Large intestine (tissue), 3 donors: ENCODE results near the gene NR2E3. TPM values are rescaled to one million over a fixed set of nuclear protein-coding genes. Genes with fewer than 3 reads are reported as not detected.

Source experiments
- DNase-seq, 2 donors: peaks; one replicate each; pipeline versions ENCODE4 v3.0.0 to v3.0.0-alpha.2; 2013
- H3K27ac ChIP-seq: one replicate; pipeline ENCODE4 v1.5.1; 2013; ENCODE audit warnings: low read length
- H3K27me3 ChIP-seq: 2 replicates; pipeline ENCODE4 v1.6.1; 2013; ENCODE audit warnings: low read length; ENCODE audit not compliant: control insufficient read depth, insufficient read depth
- H3K36me3 ChIP-seq: 2 replicates; pipeline ENCODE4 v1.6.1; 2013; ENCODE audit warnings: low read length; ENCODE audit not compliant: control insufficient read depth, insufficient read depth
- H3K4me1 ChIP-seq: one replicate; pipeline ENCODE4 v1.6.1; 2013; ENCODE audit warnings: low read length; ENCODE audit not compliant: control insufficient read depth, insufficient read depth
- H3K4me3 ChIP-seq: one replicate; pipeline ENCODE4 v1.5.1; 2013; ENCODE audit warnings: low read length
- H3K9me3 ChIP-seq: one replicate; pipeline ENCODE4 v1.6.1; 2013; ENCODE audit warnings: mild to moderate bottlenecking, low read depth, low read length, moderate library complexity; ENCODE audit not compliant: control insufficient read depth
- WGBS: methylation state at CpG from one replicate; pipeline ENCODE4 v1.1.5; 2013; ENCODE audit warnings: low lambda C conversion rate; ENCODE audit not compliant: insufficient coverage; 5-methylcytosine and 5-hydroxymethylcytosine counted together
- polyA plus RNA-seq: library from polyadenylated mRNA; unstranded; fragments of 120-200 nt; gene quantifications from one replicate; pipeline ENCODE4 v1.2.1, GENCODE V29; 2013

NR2E3 gene
- polyA plus RNA-seq, 1 donor: 0.54 TPM

DNA sequence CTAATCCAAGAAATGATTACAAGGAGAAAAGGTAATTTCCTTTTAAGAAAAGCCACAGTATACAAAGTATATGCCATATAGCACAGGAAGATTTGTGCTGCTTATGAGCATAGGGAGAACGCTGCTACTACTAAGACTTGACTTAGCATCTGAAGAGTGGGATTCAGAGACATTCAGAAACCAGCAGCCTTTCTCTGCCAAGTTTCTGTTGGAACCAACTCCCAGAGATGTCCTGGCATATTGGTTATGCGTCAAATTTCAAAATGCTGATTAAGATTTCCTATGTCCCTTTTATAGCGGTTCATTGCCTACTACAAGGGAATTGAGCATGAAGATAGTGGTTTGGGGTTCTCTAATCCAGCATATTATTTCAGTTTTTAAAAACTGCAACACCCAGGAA is 4.9 kb downstream of the NR2E3 start:
- H3K27me3 ChIP-seq: no peaks in the 10 kb centered on the region
- no peaks in the 10 kb centered on the region for H3K36me3 ChIP-seq
- WGBS: 100% methylated on average over 1 of the region's 3 CpGs
- peaks cover 2% of the 10 kb centered on the region for H3K9me3 ChIP-seq
- H3K4me3 ChIP-seq: no peak overlapping the region
- peaks cover 2% of the 10 kb centered on the region for H3K4me1 ChIP-seq
- no peak for DNase-seq
- H3K27ac ChIP-seq: no peak overlapping the region

GRCh38 chr15:71817351-71817750 is 7.0 kb downstream of the NR2E3 start:
- no peaks in the 10 kb centered on the region for H3K4me1 ChIP-seq
- WGBS: no CpG with 5 or more reads among the region's 13 CpGs
- H3K27ac ChIP-seq: no peak overlapping the region

GRCh38 chr15:71820127-71820526 is 9.8 kb downstream of the NR2E3 start:
- no peak for DNase-seq

More at GRCh38 chr15:71817351-71817750, 7.0 kb downstream of the NR2E3 start:
- H3K9me3 ChIP-seq: peaks cover 5% of the 10 kb centered on the region
- no peaks in the 10 kb centered on the region for H3K27me3 ChIP-seq
- peaks cover 9% of the 10 kb centered on the region for H3K36me3 ChIP-seq
- H3K4me3 ChIP-seq: no peak overlapping the region
- DNase-seq: no peak

DNA sequence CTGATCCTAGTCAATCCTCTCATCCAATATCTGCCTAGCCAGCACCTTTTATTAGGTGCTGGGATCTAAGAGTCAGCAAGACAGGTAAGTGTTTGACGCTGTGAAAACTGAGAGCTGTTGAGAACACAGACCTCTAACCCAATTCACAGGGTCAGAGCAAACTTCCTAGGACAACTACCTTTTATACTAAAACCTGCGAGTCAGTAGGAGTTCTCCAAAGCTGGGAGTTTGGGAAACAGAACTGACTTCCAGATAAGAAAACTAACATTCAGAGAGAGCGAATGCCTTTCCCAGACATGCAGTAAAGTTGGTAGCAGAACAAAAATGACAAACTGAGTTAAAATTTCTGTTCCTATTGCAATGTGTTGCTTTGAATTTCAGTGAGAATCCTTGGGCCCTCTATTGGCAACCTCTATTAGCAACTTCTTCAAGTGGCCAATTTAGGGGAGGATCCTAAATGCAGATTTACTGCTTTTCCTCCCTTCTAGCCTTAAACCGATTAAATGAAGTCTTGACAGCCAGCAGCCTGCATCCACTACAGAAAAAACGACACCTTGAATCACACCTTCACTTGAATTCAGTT is 11.3 kb downstream of the NR2E3 start:
- H3K36me3 ChIP-seq: peaks cover 23% of the 10 kb centered on the region
- no CpG with 5 or more reads among the region's 5 CpGs for WGBS
- DNase-seq: no peak

More at GRCh38 chr15:71820127-71820526, 9.8 kb downstream of the NR2E3 start:
- no peak overlapping the region for H3K4me3 ChIP-seq
- H3K27me3 ChIP-seq: no peaks in the 10 kb centered on the region
- WGBS: no CpG with 5 or more reads among the region's 1 CpG
- no peak overlapping the region for H3K27ac ChIP-seq
- no peaks in the 10 kb centered on the region for H3K4me1 ChIP-seq
- peaks cover 5% of the 10 kb centered on the region for H3K9me3 ChIP-seq
- peaks cover 16% of the 10 kb centered on the region for H3K36me3 ChIP-seq

GRCh38 chr15:71822890-71823630 is 12.7 kb downstream of the NR2E3 start:
- 100% methylated on average over 1 of the region's 3 CpGs for WGBS
- Histone ChIP-seq H3K27ac (no peak overlapping the region), H3K9me3 (peaks cover 5% of the 10 kb centered on the region), H3K36me3 (peaks cover 36% of the 10 kb centered on the region), H3K4me3 (no peak overlapping the region), H3K27me3 (no peaks in the 10 kb centered on the region), H3K4me1 (no peaks in the 10 kb centered on the region)
- DNase-seq: no peak

More for the DNA sequence above, 11.3 kb downstream of the NR2E3 start:
- Histone ChIP-seq H3K27me3 (no peaks in the 10 kb centered on the region), H3K27ac (no peak overlapping the region), H3K4me1 (no peaks in the 10 kb centered on the region), H3K9me3 (peaks cover 5% of the 10 kb centered on the region), H3K4me3 (no peak overlapping the region)

DNA sequence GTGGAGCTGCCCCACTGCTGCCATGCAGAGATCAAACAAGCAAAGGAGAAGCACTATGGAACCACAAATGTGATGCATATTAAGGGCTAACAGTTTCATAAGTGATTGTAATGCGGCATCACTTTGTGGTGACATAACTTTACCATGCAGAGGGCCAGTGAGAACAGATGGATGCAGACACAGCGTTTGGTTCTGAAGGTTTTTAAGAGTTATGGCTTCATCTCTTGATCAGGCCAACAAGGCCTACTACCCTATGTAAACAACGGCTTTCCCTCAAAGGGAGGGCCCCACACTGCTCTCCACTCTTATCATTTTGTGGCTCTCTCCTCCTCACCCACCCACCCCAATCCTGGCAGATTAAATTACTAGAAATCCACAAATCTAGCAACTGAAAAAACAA is 13.4 kb downstream of the NR2E3 start:
- WGBS: no CpG with 5 or more reads among the region's 3 CpGs
- no peak for DNase-seq
- H3K36me3 ChIP-seq: peaks cover 36% of the 10 kb centered on the region

DNA sequence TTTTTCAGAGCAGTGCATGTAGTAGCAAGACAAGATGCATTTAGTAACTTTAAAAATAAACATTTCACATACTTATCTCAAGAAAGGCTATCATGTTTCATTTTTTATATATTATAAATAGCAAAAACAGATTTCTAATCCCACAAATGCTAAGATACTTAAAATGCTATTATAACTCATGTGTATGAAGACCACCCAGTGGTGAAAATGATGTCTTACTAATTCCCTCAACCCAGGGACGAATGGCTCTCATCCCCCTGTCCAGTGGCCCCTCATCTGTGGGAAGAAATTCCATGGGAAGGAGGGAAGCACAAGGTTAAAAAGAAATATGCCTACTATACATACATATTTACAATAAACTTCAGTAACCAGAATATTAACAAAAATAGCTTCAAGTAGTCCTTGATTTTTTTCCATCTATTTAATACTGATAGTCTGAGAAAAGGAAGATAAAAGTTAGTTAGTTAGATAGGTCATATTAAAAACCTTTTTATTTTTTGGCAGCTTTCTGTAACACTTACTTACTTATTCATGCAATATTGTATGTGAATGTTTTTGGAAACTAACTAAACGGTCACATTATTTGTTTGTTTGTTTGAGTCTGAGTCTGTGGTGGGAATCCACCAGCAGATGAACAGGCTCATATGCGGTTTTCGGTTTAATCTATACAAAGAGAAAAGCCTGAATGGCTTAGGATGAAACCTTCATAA is 14.8 kb downstream of the NR2E3 start:
- DNase-seq: no peak
- WGBS: 100% methylated on average over 3 of the region's 4 CpGs
- Histone ChIP-seq H3K4me3 (no peak overlapping the region), H3K27me3 (no peaks in the 10 kb centered on the region), H3K27ac (no peak overlapping the region), H3K9me3 (peaks cover 5% of the 10 kb centered on the region), H3K4me1 (no peaks in the 10 kb centered on the region), H3K36me3 (peaks cover 49% of the 10 kb centered on the region)

More for the DNA sequence above, 13.4 kb downstream of the NR2E3 start:
- H3K4me1 ChIP-seq: no peaks in the 10 kb centered on the region
- no peak overlapping the region for H3K4me3 ChIP-seq
- no peak overlapping the region for H3K27ac ChIP-seq
- H3K9me3 ChIP-seq: peaks cover 5% of the 10 kb centered on the region
- H3K27me3 ChIP-seq: no peaks in the 10 kb centered on the region

DNA sequence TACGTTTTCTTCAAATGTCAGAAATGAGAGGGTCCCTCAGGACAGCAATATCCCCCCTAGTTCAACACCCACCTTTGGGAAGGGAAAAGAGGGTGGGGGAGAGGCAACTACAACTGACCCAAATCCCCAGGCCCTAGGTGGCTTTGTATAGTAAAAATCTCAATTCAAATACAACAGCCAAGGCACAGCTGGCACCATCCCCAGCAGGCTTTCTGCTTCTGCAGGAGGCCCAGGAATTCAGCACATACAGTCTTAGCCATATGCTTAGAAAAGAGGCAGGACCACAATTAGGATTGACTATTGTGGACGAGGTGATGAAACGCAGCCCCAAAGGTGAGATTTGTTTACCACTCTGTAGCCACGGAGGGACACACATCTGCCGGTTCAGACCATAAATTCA is 15.8 kb downstream of the NR2E3 start:
- peaks cover 52% of the 10 kb centered on the region for H3K36me3 ChIP-seq
- no peaks in the 10 kb centered on the region for H3K9me3 ChIP-seq

DNA sequence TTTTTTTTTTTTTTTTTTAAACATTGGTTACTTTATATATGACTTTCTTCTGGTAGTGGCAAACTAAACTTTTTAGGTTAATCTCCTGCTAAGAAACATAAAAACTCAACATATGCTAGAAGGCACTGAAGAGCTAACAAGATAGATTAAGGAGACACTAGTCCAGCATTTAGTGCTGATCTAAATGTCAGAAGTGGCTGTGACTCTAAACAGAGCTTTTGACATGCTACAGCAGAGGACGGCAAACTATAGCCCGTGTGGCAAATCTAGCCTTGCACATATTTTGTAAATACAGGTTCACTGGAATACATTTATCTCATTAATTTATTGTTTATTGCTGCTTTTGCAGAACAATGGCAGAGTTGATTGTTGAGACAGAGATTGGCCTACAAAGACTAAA is 20.6 kb downstream of the NR2E3 start:
- H3K9me3 ChIP-seq: no peaks in the 10 kb centered on the region
- no peak overlapping the region for H3K27ac ChIP-seq
- WGBS: 70% methylated on average over 2 of the region's 2 CpGs
- H3K4me1 ChIP-seq: no peaks in the 10 kb centered on the region
- H3K4me3 ChIP-seq: no peak overlapping the region
- H3K36me3 ChIP-seq: peaks cover 35% of the 10 kb centered on the region
- no peak for DNase-seq
- H3K27me3 ChIP-seq: no peaks in the 10 kb centered on the region

More for the DNA sequence above, 15.8 kb downstream of the NR2E3 start:
- DNase-seq: no peak
- WGBS: no CpG with 5 or more reads among the region's 5 CpGs
- Histone ChIP-seq H3K27ac (no peak overlapping the region), H3K27me3 (no peaks in the 10 kb centered on the region), H3K4me3 (no peak overlapping the region), H3K4me1 (no peaks in the 10 kb centered on the region)

DNA sequence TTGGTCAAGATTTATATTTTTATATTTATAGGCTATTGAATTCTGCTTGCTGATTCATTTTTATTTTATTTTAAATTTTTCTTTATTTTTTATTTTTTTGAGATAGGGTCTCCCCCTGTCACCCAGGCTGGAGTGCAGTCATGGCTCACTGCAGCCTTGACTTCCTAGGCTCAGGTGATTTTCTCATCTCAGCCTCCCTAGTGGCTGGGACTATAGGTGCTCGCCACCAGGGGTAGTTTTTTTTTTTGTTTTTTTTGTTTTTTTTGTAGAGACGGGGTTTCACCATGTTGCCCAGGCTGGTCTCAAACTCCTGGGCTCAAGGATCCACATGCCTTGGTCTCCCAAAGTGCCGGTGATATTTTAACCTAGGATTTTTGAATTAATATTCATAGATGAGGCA is 31.2 kb downstream of the NR2E3 start:
- DNase-seq: no peak
- H3K36me3 ChIP-seq: peaks cover 4% of the 10 kb centered on the region
- H3K27me3 ChIP-seq: no peaks in the 10 kb centered on the region
- WGBS: 100% methylated on average over 1 of the region's 3 CpGs
- H3K27ac ChIP-seq: no peak overlapping the region
- H3K9me3 ChIP-seq: no peaks in the 10 kb centered on the region
- H3K4me1 ChIP-seq: no peaks in the 10 kb centered on the region
- no peak overlapping the region for H3K4me3 ChIP-seq
